ENCODE data around the gene BHLHE23.

The BHLHE23 gene

GRCh38 chr20:63007646-63008488, 1.1 kb upstream of the BHLHE23 start:
- no peak for DNase-seq

GRCh38 chr20:63007360-63007645, 539 bp upstream of the BHLHE23 start:
- no peak for DNase-seq

GRCh38 chr20:63005862-63006539, 763 bp downstream of the BHLHE23 start:
- DNase-seq = peak; percentile 13

- DNase-seq = no peak
Measured at GRCh38 chr20:63005365-63005861, 1.4 kb downstream of the BHLHE23 start.

GRCh38 chr20:63004607-63005364, 2.0 kb downstream of the BHLHE23 start:
- DNase-seq = no peak

GRCh38 chr20:63003546-63003945, 3.2 kb downstream of the BHLHE23 start:
- no peak for DNase-seq

GRCh38 chr20:63002511-63002910, 4.3 kb downstream of the BHLHE23 start:
- DNase-seq = no peak

GRCh38 chr20:63000958-63001357, 5.8 kb downstream of the BHLHE23 start:
- DNase-seq = no peak

GRCh38 chr20:63000036-63000435, 6.7 kb downstream of the BHLHE23 start:
- no peak for DNase-seq

GRCh38 chr20:62999580-62999979, 7.2 kb downstream of the BHLHE23 start:
- DNase-seq = no peak

- no peak for DNase-seq
Measured at GRCh38 chr20:62998449-62998848, 8.3 kb downstream of the BHLHE23 start.

GRCh38 chr20:62997417-62998035, 9.2 kb downstream of the BHLHE23 start:
- DNase-seq = no peak

GRCh38 chr20:62996596-62996982, 10.2 kb downstream of the BHLHE23 start:
- DNase-seq = no peak

- no peak for DNase-seq
Measured at GRCh38 chr20:62995898-62996595, 10.7 kb downstream of the BHLHE23 start.

- DNase-seq = no peak
Measured at GRCh38 chr20:62995481-62995880, 11.3 kb downstream of the BHLHE23 start.

GRCh38 chr20:62994869-62995281, 11.9 kb downstream of the BHLHE23 start:
- no peak for DNase-seq

- no peak for DNase-seq
Measured at GRCh38 chr20:62993856-62994494, 12.8 kb downstream of the BHLHE23 start.

GRCh38 chr20:62991863-62992262, 14.9 kb downstream of the BHLHE23 start:
- no peak for DNase-seq

- DNase-seq = no peak
Measured at GRCh38 chr20:62991196-62991807, 15.5 kb downstream of the BHLHE23 start.

- DNase-seq = no peak
Measured at GRCh38 chr20:62990306-62990825, 16.4 kb downstream of the BHLHE23 start.

GRCh38 chr20:62989201-62989601, 17.6 kb downstream of the BHLHE23 start:
- no peak for DNase-seq

Data from fibroblast of skin of right biceps (primary cell).